AG09319 (cell line): ENCODE data around the gene MTHFS.
A peak's percentile ranks its signal among the peaks of the same experiment; 100 is the strongest.

Experiments
- DNase-seq: peaks from one replicate; pipeline ENCODE4 v3.0.0-alpha.2; 2010; ENCODE audit warnings: low read depth; ENCODE audit errors: extremely low read depth
- CTCF ChIP-seq: IDR thresholded peaks from 2 replicates; pipeline ENCODE4 v1.5.1; 2011; ENCODE audit warnings: low read depth, mild to moderate bottlenecking, inconsistent platforms, low read length, moderate library complexity

MTHFS gene

GRCh38 chr15:79863886-79864285 lies 32.9 kb downstream of the MTHFS start:
- DNase-seq, result no peak
- TF ChIP-seq CTCF, result no peak

GRCh38 chr15:79862191-79862590 lies 34.6 kb downstream of the MTHFS start:
- DNase-seq, result no peak
- no peak for TF ChIP-seq CTCF

- DNase-seq, result no peak
- TF ChIP-seq CTCF, result no peak
Measured at GRCh38 chr15:79860661-79861060, 36.2 kb downstream of the MTHFS start.

GRCh38 chr15:79858469-79858868 lies 38.3 kb downstream of the MTHFS start:
- DNase-seq, result no peak
- peak; percentile 11 for TF ChIP-seq CTCF

- DNase-seq, result peak; percentile 67
- peak; percentile 99 for TF ChIP-seq CTCF
Measured at GRCh38 chr15:79853492-79854328, 43.1 kb downstream of the MTHFS start.

- peak; percentile 60 for TF ChIP-seq CTCF
- no peak for DNase-seq
Measured at GRCh38 chr15:79849789-79850188, 47.0 kb downstream of the MTHFS start.

- TF ChIP-seq CTCF, result no peak
- no peak for DNase-seq
Measured at GRCh38 chr15:79846539-79846938, 50.3 kb downstream of the MTHFS start.
